Right kidney (tissue), 1 donor: ENCODE results near the gene SLC1A2.

Source experiments
- DNase-seq: peaks from one replicate; pipeline ENCODE4 v3.0.0-alpha.2; 2016

SLC1A2 gene

DNA sequence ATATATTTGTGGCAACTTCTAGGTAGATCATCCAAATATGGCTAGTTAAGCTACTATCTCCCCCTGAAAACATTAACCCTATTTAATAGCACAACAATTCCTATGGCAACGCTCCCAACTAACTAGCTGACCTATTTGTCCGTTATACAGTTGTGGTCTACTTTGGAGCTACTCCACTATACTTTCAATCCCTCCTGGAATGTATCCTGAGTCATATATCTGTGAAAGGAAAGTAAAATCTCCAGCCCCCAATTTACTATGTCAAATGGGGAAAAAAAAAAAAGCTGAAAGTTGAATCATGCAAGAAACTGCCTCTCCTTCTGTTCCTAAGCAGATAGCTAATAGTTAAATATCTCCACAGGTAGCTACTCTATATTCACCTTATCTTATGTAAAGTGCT lies 151.9 kb downstream of the SLC1A2 start:
- no peak for DNase-seq

- DNase-seq: no peak
Observed at GRCh38 chr11:35265755-35266454, 153.5 kb downstream of the SLC1A2 start.

- no peak for DNase-seq
Observed at GRCh38 chr11:35262735-35263134, 156.6 kb downstream of the SLC1A2 start.

GRCh38 chr11:35262056-35262455 lies 157.3 kb downstream of the SLC1A2 start:
- DNase-seq: no peak

DNA sequence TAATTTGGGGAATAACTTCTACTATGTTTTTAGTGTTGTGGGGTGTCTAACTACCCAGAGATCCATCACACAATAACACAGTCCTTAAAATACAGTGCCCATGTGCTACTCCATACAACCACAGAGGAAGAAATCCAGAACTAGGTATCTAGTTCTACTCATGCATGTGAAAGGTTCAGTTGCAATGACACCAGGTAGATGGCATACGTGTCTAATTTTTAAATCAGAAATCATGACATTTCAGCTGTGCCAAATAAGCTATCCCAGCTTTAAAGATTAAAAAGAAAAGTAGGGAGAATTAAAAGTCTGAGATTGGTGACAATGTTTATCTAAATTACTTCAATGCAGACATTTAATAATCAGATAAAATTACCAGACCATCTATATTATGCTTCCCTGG lies 158.2 kb downstream of the SLC1A2 start:
- DNase-seq: no peak

DNA sequence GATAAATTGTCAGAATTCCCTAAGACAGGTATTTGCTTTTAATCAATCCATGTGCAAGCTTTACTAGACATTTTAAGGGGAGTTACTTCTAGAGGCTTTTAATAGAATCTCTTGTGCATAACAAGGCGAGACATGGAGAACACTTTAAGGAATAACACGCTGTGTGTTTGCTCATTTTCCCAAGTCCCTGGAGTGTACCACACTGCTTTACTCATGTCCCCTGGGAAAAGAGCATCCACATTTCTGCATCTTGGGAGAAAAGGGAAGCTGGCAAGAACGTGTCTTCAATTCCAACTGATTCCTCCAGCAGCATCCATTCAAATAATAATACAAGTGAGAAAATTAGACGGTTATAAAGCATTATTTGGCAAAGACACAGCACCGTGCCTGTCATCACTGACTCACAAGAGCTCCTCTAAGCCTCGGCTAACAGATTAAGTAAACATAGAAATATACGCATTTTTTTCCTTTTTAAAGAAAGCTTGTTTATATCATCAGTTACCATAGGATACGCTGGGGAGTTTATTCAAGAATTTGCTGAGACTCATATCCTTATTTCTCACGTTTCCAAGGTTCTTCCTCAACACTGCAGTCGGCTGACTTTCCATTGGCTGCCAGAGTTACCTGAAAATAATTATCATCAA lies 158.9 kb downstream of the SLC1A2 start:
- DNase-seq: no peak

DNA sequence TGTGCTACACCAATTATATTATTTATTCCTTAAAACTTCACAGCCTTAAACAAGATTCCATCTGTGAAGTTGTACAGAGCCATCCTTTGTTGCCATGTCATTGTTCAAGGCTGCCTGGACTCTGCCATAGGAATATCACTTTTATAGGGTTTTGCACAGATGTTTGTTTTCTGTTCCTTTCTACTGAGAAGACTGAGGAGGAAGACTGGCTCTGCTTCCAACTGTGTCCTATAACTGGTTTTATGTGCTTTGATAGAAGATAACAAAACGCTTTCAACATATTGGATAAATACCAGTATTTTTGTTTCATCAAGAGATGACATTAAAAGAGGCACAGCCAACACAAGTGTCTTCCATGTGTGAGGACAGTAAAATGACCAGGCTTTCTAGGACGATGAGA lies 159.8 kb downstream of the SLC1A2 start:
- no peak for DNase-seq

DNA sequence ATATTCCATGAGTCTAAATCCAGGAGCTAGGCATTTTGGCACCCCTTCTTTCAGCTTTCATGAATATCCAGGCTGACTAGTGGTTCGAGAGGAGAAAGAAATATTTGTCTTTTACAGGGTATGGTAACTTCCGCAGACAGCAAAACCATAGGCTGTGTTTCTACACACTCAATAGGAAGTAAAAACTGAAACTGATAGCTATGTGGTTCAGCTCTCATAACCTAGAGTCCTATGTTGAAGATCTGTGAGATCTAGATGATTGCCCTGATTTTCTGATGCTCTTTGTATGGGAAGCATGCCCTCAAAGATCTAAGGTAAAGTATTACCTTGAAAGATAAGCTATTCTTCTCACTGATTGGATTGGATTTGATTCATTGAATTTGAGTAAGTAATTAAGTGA lies 162.1 kb downstream of the SLC1A2 start:
- DNase-seq: no peak

DNA sequence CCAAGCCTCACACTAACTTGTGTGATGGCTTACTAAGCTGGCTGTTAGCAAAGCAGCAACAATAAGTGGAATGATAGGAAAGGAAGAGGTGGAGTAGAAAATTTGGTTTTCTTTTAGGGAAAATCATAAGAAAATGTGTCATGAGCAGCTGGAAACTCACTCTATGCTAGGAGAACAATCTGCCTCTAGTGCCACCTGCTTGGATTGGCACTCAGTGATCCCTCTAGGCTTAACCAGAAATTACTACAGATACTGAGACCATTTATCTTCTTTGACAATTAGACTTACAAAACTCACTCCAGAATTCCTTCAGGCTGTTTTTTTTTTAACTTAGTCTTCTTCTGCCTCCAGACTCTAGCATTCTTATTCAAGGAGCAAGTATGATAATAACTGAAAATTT lies 163.1 kb downstream of the SLC1A2 start:
- DNase-seq: no peak

DNA sequence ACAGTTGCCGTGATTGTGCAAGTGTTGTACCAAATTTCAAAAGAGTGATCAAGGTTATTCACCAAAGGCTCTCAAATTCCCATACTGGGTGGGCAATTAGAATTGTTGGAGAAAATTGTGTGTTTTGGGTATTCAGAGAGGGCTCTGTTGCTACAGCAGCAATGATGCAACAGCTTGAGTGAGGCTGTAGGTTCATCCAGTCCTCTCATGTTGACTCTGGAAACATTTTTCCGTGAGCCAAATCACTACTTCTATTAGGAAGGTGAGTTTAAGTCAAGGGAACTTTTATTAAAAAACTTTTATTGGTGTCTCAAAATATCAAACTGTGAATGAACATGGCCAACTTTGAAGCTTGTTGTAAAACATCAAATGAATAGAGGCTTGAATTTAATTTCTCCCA lies 163.8 kb downstream of the SLC1A2 start:
- no peak for DNase-seq

DNA sequence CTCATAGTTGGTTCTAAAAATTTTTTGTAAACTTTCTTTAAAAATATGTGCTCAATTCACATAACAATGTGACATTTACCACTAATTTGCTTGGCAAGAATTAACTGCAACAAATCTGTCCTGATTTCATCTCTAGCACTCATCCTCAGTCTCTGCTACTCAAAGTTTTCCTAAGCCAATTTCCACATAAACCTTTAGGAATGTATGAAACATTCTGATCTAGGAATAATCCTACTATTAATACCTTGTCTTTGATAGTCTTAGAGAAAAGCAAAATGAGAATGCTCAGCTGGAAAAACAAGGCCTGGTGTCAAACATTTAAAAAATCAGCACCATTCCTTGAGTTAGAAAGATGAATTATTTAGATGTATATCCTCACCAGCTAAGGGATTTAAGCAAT lies 166.1 kb downstream of the SLC1A2 start:
- no peak for DNase-seq

- DNase-seq: no peak
Observed at GRCh38 chr11:35250621-35251020, 168.7 kb downstream of the SLC1A2 start.

- no peak for DNase-seq
Observed at GRCh38 chr11:35250192-35250591, 169.2 kb downstream of the SLC1A2 start.

DNA sequence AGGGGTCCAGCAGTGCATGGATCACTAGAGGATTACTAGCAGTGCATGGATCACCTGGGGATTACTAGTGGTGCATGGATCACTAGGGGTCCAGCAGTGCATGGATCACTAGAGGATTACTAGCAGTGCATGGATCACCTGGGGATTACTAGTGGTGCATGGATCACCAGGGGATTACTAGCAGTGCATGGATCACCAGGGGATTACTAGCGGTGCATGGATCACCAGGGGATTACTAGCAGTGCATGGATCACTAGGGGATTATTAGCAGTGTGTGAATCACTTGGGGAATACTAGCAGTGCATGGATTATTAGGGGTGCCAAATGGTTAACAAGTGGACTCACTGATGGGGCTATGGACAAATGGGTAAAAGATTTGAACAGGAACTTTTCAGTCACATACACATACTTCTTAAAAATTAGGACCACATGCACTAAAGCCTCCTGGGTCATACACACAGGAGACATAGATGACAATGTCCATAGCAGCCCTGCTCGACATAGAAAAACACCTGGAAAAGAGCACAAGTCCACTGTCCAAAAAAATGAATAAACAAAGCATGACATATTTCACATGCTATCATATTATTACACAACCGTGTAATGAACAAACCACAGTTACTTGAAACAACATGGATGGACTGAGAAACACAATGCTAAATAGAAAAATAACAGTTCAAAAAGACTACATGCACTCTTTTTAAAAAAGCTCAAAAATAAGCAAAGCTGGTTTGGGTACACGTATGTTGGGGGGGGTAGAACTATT lies 170.6 kb downstream of the SLC1A2 start:
- no peak for DNase-seq

- no peak for DNase-seq
Observed at GRCh38 chr11:35247863-35248262, 171.5 kb downstream of the SLC1A2 start.

DNA sequence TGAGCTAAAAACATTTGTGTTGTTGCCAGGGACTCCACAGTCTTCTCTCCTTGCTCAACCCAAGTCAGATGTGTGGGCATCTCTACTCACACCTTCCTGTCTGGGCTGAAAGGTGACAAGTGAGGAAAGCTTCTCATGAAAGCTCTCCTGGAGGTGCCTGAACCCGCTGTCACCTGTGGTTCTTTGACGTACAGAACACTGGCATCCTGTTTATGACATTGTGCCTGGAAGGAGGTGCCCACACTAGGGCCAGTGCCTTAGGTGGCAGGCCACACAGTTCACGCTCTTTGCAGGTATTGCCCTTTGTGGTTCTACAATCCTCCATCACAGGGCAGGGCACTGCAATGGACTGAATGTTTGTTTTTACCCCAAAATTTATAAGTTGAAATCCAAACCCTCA lies 171.9 kb downstream of the SLC1A2 start:
- DNase-seq: no peak

DNA sequence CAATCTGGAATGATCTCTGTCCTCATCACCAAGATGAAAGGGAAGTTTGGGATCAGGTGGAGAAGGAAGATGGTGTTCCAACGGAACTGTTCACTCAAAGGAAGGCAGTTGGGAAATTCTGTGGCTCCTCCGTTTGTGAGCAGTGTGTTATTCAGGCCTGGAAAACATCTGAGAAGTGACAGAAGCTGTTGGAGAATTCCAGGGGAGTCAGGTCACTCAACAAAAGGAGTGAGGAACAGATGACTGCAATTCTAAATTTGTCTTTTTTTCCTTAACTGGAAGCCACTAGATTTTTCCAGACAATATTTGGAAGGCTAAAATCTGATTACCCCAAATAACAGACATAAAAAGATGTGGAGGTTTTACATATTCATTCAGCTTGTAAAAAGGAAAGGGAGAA lies 172.6 kb downstream of the SLC1A2 start:
- no peak for DNase-seq

DNA sequence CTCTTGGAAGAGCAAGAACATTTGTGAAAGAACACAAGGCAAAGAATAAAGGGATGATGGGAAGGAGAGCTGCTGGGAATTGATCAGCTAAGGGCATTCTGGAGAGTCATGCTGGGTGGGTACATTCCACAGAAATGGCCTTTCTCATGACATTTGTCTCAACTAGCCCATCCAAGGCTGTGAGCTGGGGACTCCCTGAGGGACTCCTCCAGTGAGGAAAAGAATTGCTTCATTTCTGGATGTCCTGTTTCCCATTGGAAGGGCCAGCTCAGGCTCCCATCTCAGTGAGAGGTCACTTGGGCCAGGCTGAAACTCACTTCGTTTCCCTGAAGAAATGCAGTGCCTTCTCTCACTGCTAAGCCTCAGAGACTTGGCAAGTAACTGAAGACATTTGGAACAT lies 173.6 kb downstream of the SLC1A2 start:
- DNase-seq: no peak

DNA sequence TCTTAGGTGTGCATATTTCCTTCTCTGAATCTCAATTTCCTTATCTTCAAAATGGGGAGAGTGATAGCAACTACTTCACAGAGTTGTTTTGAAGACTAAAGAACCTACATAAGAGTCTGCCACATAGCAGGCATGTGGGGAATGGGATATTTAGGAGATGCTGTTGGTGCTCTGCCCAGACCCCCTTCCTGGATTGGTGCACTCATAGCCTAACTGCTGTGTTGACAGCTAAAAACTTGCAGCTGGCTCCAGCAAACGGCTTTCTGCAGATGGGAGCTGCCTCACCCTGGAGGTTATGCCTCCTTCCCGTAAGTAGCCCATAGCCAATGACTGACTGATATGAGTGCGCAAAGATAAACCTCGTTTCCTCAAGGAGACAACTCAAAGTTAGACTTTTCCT lies 174.3 kb downstream of the SLC1A2 start:
- DNase-seq: no peak

GRCh38 chr11:35243774-35244173 lies 175.6 kb downstream of the SLC1A2 start:
- no peak for DNase-seq

- no peak for DNase-seq
Observed at GRCh38 chr11:35242412-35243242, 176.7 kb downstream of the SLC1A2 start.

- no peak for DNase-seq
Observed at GRCh38 chr11:35241531-35241930, 177.8 kb downstream of the SLC1A2 start.

- DNase-seq: no peak
Observed at GRCh38 chr11:35241083-35241482, 178.3 kb downstream of the SLC1A2 start.
